GM20000 (cell line): Measurements from ENCODE around the gene TACR1.
"Not testable (repeated sequence)": the region's sequence is repeated elsewhere in the genome, so short reads cannot be mapped to it uniquely, and the experiment has no call there.

Experiments
- DNase-seq: peaks from one replicate; pipeline ENCODE4 v3.0.0; 2012; ENCODE audit warnings: low spot score
- CTCF ChIP-seq: IDR thresholded peaks from 2 replicates; pipeline ENCODE4 v1.5.1; 2012; ENCODE audit warnings: mild to moderate bottlenecking, control low read depth; ENCODE audit errors: extremely low read depth, missing control alignments

TACR1 gene

GRCh38 chr2:75068546-75068945 lies 130.8 kb downstream of the TACR1 start:
- TF ChIP-seq CTCF, result no peak
- no peak for DNase-seq

DNA sequence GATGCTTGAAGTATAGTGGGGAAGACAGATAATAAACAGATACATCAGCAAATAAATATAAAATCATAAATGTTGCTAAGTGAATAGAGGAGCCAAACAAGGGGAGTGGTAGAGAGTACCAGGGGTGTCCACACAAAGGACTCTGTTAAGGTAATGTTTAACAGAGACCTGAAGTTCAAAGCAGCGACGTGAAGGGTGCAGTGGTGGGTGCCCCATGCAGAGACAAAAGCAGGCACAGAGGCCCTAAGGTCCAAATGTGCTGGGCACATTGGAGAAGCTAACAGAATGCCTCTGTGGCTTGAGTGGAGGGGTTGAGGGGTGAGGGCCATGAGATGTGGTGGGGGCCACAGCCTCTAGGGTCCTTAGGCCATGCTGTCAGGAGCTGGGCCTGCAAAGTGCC lies 131.8 kb downstream of the TACR1 start:
- TF ChIP-seq CTCF, result no peak
- no peak for DNase-seq

DNA sequence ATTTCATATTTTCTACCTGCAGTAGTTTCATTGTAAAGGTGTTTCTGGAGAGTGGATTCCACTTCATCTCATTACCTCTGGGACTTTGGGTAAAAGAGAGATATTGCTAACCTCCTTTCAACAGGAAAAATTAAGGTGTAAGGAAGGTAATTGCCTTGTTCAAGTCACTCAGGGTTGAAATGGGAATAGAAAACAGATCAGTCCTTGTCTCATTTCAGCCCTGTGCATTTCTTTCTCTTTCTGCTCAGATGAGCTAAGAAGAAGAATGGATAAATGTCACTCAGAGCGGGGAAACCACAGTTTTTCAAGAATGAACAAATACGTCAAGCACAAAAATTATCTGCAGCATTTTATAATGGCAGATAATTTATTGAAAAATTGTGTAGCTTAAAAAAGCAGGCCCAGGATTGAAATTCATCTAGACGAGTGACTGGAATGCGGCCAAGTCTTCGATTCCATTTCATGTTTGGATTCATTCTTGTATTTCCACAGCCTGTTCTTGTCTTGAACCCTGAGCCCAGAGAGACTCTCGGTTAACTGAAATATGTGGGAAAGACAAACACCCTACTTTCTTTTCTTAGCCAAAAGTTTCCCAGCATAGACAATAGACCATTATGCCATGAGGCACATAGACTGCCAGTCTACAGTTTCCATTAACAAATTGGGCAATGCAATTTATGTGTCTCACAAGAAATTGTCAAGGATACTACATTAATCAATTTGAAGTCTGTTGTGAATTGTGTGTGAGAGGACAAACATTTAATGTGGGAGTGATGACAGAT lies 133.0 kb downstream of the TACR1 start:
- no peak for DNase-seq
- no peak for TF ChIP-seq CTCF

- DNase-seq, result no peak
- TF ChIP-seq CTCF, result no peak
These were observed 133.8 kb downstream of the TACR1 start for GRCh38 chr2:75065402-75066008.

DNA sequence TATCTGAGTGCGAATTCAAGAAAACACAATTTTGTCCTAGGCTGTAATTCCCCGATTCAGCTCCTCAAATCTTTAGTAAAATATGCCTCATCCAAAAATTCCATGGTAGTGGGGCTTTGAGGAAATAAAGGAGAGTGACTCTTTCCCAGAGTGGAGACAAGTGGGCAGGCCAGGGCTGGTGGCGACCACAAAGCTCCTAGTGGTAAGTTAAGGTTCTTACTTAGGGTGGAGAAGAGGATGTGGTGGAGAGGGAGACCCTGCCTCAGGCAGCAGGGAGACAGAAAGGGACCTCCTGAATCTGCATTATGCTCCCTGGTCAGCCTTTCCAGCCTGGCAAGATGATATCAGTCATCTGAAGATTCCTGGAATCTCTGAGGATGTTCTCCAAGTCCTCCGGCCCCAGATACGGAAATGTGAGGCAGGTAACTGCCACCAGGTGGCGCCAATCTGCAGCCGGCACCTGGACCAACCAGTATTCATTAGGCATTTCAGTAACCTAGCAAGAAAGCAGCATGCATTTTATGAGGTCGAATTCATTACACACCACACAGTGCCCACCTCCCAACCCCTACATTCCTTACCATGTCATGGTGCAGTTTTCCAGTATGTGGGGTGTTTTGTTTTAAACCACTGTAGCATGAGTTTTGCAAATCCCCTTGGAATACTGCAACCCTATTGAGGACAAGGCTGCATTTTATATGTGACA lies 134.5 kb downstream of the TACR1 start:
- TF ChIP-seq CTCF, result peak; percentile 91
- DNase-seq, result peak; percentile 59

DNA sequence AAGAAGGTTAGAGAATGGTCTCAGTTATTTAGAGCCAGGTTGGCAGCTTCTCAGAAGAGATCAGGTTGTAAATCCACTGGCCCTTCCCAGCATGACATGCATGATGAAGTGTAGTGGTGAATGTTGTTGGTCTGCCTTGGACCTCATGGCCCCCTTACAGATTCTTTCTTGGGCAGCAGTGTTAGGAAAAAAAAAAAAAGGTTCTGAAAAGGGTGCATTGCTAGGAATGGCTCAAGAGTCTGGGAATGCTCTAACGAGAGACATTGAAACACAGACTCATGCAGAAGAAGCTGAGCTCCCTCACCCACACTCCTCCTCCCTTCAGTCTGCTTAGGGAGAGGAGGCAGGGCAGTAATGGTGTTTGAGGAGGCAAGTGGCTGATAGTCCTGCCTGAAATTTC lies 135.4 kb downstream of the TACR1 start:
- DNase-seq, result no peak
- TF ChIP-seq CTCF, result no peak

DNA sequence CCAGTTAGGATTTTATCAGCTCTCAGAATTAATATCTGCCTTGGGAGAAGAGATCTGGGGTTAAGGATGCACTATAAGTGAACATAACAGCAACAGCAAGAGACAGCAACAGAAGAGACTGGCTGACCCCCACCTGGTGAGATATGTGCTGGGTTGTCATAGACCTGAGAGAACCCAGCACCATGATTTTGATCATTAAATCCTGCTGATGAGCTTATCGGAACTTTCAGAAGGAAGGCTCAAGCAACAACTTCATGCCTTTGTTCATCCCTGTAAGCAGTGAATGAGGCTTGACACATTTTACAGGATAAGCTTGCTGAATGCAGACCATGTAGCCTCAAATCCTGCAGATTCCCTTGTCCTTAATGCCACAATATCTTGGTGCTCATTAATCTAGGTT lies 140.9 kb downstream of the TACR1 start:
- DNase-seq, result no peak
- TF ChIP-seq CTCF, result no peak

- not testable (repeated sequence) for DNase-seq
These were observed 142.2 kb downstream of the TACR1 start for GRCh38 chr2:75057150-75057549.
